ENCODE data around the gene ZDHHC5.

ZDHHC5 gene

GRCh38 chr11:57649826-57650738 lies 17.8 kb upstream of the ZDHHC5 start, which contains the start of gene YPEL4 (continued):
- TF ChIP-seq ZNF792 (tag by site-specific recombination; IDR thresholded peaks at IDR 0.05) (no peak), PATZ1 (tag by site-specific recombination; IDR thresholded peaks at IDR 0.05) (peak; percentile 53), ZBTB20 (tag by site-specific recombination; IDR thresholded peaks at IDR 0.05) (peak; percentile 30; the same call in 1 of the 2 replicates), FEZF1 (tag by site-specific recombination; IDR thresholded peaks at IDR 0.05) (no peak), ZFP41 (tag by site-specific recombination; IDR thresholded peaks at IDR 0.05; ENCODE audit: borderline replicate concordance) (no peak), GLIS2 (tag by site-specific recombination; IDR thresholded peaks at IDR 0.05) (peak; percentile 74), ZNF302 (tag by site-specific recombination; IDR thresholded peaks at IDR 0.05; ENCODE audit: low read depth) (no peak), ZNF114 (tag by site-specific recombination; IDR thresholded peaks at IDR 0.05) (no peak), ZNF768 (tag by site-specific recombination; IDR thresholded peaks at IDR 0.05) (no peak), ZNF560 (tag by site-specific recombination; IDR thresholded peaks at IDR 0.05; ENCODE audit: borderline replicate concordance) (no peak), ZNF701 (tag by site-specific recombination; IDR thresholded peaks at IDR 0.05) (no peak), SP3 (tag by site-specific recombination; IDR thresholded peaks at IDR 0.05) (peak; percentile 21; the same call in 1 of the 2 replicates), ELK4 (IDR thresholded peaks at IDR 0.05; ENCODE audit: borderline replicate concordance, low read depth, low read length) (no peak), ZEB2 (tag by site-specific recombination; IDR thresholded peaks at IDR 0.05) (no peak), ZSCAN5A (tag by site-specific recombination; IDR thresholded peaks at IDR 0.05) (no peak), ZNF362 (tag by site-specific recombination; IDR thresholded peaks at IDR 0.05) (no peak), ZNF629 (tag by site-specific recombination; IDR thresholded peaks at IDR 0.05) (peak; percentile 88), ZNF398 (tag by site-specific recombination; IDR thresholded peaks at IDR 0.05) (peak; percentile 87), ZNF747 (tag by site-specific recombination; IDR thresholded peaks at IDR 0.05) (no peak), KLF17 (tag by site-specific recombination; IDR thresholded peaks at IDR 0.05) (0 out of 2 replicates have a peak, but pooled peaks have one; percentile 18), ZFP37 (tag by site-specific recombination; IDR thresholded peaks at IDR 0.05) (0 out of 2 replicates have a peak, but pooled peaks have one; percentile 32), ZNF610 (tag by site-specific recombination; IDR thresholded peaks at IDR 0.05; ENCODE audit: borderline replicate concordance) (no peak), ZBTB48 (tag by site-specific recombination; IDR thresholded peaks at IDR 0.05) (0 out of 2 replicates have a peak, but pooled peaks have one; percentile 43), ZNF555 (tag by site-specific recombination; conservative IDR thresholded peaks at IDR 0.05) (no peak), ZBTB21 (tag by site-specific recombination; IDR thresholded peaks at IDR 0.05) (peak; percentile 73), ZNF248 (tag by site-specific recombination; IDR thresholded peaks at IDR 0.05) (no peak), ZFHX2 (tag by site-specific recombination; conservative IDR thresholded peaks at IDR 0.05) (peak; percentile 78), ZNF639 (tag by site-specific recombination; IDR thresholded peaks at IDR 0.05) (no peak)

Data from HEK293 (cell line).